NB4 (cell line): ENCODE data around the gene TARDBP.

ENCODE experiments used
- POLR2A ChIP-seq: IDR thresholded peaks from 2 replicates; pipeline ENCODE4 v1.6.1; 2011; ENCODE audit warnings: mild to moderate bottlenecking; ENCODE audit not compliant: insufficient read length; ENCODE audit errors: extremely low read depth
- TF ChIP-seq, protein P1 (sequence below): IDR thresholded peaks from 2 replicates; pipeline ENCODE4 v1.6.1; 2011; ENCODE audit warnings: low read depth, low read length

DNA sequence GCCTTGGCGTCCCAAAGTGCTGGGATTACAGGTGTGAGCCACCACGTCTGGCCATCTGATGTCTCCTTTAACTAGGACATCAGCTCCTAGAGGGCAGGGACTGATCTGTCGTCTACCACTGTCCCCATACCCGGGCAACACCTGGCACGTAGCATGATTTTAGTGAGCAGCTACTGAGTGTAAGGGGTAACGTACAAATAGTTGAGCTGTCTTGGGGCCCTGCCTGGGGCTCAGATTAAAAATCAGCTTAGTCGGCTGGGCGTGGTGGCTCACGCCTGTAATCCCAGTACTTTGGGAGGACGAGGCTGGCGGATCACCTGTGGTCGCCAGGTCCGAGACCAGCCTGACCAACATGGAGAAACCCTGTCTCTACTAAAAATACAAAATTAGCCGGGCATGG, 45.6 kb downstream of the TARDBP start:
- TF ChIP-seq, protein P1, sequence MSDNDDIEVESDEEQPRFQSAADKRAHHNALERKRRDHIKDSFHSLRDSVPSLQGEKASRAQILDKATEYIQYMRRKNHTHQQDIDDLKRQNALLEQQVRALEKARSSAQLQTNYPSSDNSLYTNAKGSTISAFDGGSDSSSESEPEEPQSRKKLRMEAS = no peak
- no peak for TF ChIP-seq POLR2A
